ENCODE measurements around the gene EPO.

The EPO gene

GRCh38 chr7:100720279-100720670 lies at the start of gene EPO:
TSS of gene EPO (plus strand) at chr7:100720468. CDS start at chr7:100720981, 513 bp downstream.
- peak within 1 kb of the TSS; percentile 74 for H3K4me2 ChIP-seq
- H3K4me3 ChIP-seq = no peak within 1 kb of the TSS
- no peak for TF ChIP-seq Cebpa-rat (IDR thresholded peaks at IDR 0.05)

GRCh38 chr7:100671353-100672327 lies 48.6 kb upstream of the EPO start:
- no peaks in the 10 kb centered on the region for H3K9me3 ChIP-seq
- H3K4me3 ChIP-seq = no peak overlapping the region
- H3K27me3 ChIP-seq = no peaks in the 10 kb centered on the region
- H3K9ac ChIP-seq = no peak overlapping the region
- peaks cover 11% of the 10 kb centered on the region for H3K4me1 ChIP-seq
- peaks cover 21% of the 10 kb centered on the region for H4K20me1 ChIP-seq
- no peak overlapping the region for H3K27ac ChIP-seq
- H3K36me3 ChIP-seq = peaks cover 4% of the 10 kb centered on the region
- no peak for TF ChIP-seq Cebpa-rat (IDR thresholded peaks at IDR 0.05)
- no peak overlapping the region for H3K4me2 ChIP-seq

More at GRCh38 chr7:100720279-100720670, at the start of gene EPO:
- Histone ChIP-seq H3K36me3 (no peaks in the 10 kb centered on the region), H4K20me1 (no peaks in the 10 kb centered on the region), H3K4me1 (peaks cover 13% of the 10 kb centered on the region), H3K27ac (no peak within 1 kb of the TSS), H3K27me3 (peaks cover 43% of the 10 kb centered on the region), H3K9me3 (peaks cover 15% of the 10 kb centered on the region), H3K9ac (no peak within 1 kb of the TSS)

- H3K27ac ChIP-seq = peak within 1 kb of the TSS; percentile 97
- peak within 1 kb of the TSS; percentile 95 for H3K4me3 ChIP-seq
- no peaks in the 10 kb centered on the region for H3K9me3 ChIP-seq
- peaks cover 29% of the 10 kb centered on the region for H3K4me1 ChIP-seq
- H3K36me3 ChIP-seq = peaks cover 21% of the 10 kb centered on the region
- peaks cover 39% of the 10 kb centered on the region for H4K20me1 ChIP-seq
- no peaks in the 10 kb centered on the region for H3K27me3 ChIP-seq
- peak within 1 kb of the TSS; percentile 94 for H3K9ac ChIP-seq
- peak within 1 kb of the TSS; percentile 93 for H3K4me2 ChIP-seq
- no peak for TF ChIP-seq Cebpa-rat (IDR thresholded peaks at IDR 0.05)
Measured at GRCh38 chr7:100673302-100673941, 46.8 kb upstream of the EPO start, which contains the start of gene GNB2. TSS of gene GNB2 (plus strand) at chr7:100673740. CDS start at chr7:100676266, 2,526 bp downstream.

- Histone ChIP-seq H3K9me3 (no peaks in the 10 kb centered on the region), H3K36me3 (peaks cover 27% of the 10 kb centered on the region), H3K9ac (peak overlapping the region; percentile 94), H4K20me1 (peaks cover 45% of the 10 kb centered on the region), H3K4me2 (peak overlapping the region; percentile 93), H3K4me3 (peak overlapping the region; percentile 95), H3K4me1 (peaks cover 32% of the 10 kb centered on the region), H3K27ac (peak overlapping the region; percentile 97), H3K27me3 (no peaks in the 10 kb centered on the region)
- TF ChIP-seq Cebpa-rat (IDR thresholded peaks at IDR 0.05) = no peak
Measured at GRCh38 chr7:100673942-100674410, 46.3 kb upstream of the EPO start.

GRCh38 chr7:100674411-100675104 lies 45.7 kb upstream of the EPO start:
- Histone ChIP-seq H4K20me1 (peaks cover 50% of the 10 kb centered on the region), H3K4me1 (peaks cover 32% of the 10 kb centered on the region), H3K4me2 (peak overlapping the region; percentile 93), H3K9me3 (no peaks in the 10 kb centered on the region), H3K4me3 (peak overlapping the region; percentile 95), H3K27me3 (no peaks in the 10 kb centered on the region), H3K9ac (peak overlapping the region; percentile 94), H3K36me3 (peaks cover 33% of the 10 kb centered on the region), H3K27ac (peak overlapping the region; percentile 97)
- TF ChIP-seq Cebpa-rat (IDR thresholded peaks at IDR 0.05) = no peak

GRCh38 chr7:100675105-100675451 lies 45.2 kb upstream of the EPO start:
- TF ChIP-seq Cebpa-rat (IDR thresholded peaks at IDR 0.05) = no peak
- Histone ChIP-seq H3K27ac (peak overlapping the region; percentile 97), H3K4me2 (peak overlapping the region; percentile 93), H3K9me3 (no peaks in the 10 kb centered on the region), H3K9ac (peak overlapping the region; percentile 94), H3K4me3 (peak overlapping the region; percentile 95), H3K27me3 (no peaks in the 10 kb centered on the region), H4K20me1 (peaks cover 56% of the 10 kb centered on the region), H3K4me1 (peaks cover 32% of the 10 kb centered on the region), H3K36me3 (peaks cover 38% of the 10 kb centered on the region)

- Histone ChIP-seq H3K9ac (peak overlapping the region; percentile 61), H3K27me3 (no peaks in the 10 kb centered on the region), H3K36me3 (peaks cover 45% of the 10 kb centered on the region), H4K20me1 (peaks cover 62% of the 10 kb centered on the region), H3K4me2 (peak overlapping the region; percentile 93), H3K9me3 (no peaks in the 10 kb centered on the region), H3K4me3 (peak overlapping the region; percentile 95), H3K4me1 (peaks cover 32% of the 10 kb centered on the region), H3K27ac (peak overlapping the region; percentile 41; the same call in 1 of the 2 replicates)
- TF ChIP-seq Cebpa-rat (IDR thresholded peaks at IDR 0.05) = no peak
Measured at GRCh38 chr7:100675581-100676350, 44.5 kb upstream of the EPO start.

GRCh38 chr7:100676501-100677306 lies 43.6 kb upstream of the EPO start:
- peak overlapping the region; percentile 41; the same call in 1 of the 2 replicates for H3K27ac ChIP-seq
- H3K4me2 ChIP-seq = peak overlapping the region; percentile 93
- H3K4me3 ChIP-seq = peak overlapping the region; percentile 95
- H3K9ac ChIP-seq = peak overlapping the region; percentile 61
- TF ChIP-seq Cebpa-rat (IDR thresholded peaks at IDR 0.05) = no peak
- H3K36me3 ChIP-seq = peaks cover 54% of the 10 kb centered on the region
- H3K9me3 ChIP-seq = no peaks in the 10 kb centered on the region
- H3K4me1 ChIP-seq = peaks cover 32% of the 10 kb centered on the region
- peaks cover 72% of the 10 kb centered on the region for H4K20me1 ChIP-seq
- H3K27me3 ChIP-seq = no peaks in the 10 kb centered on the region

Measured in BLaER1 (cell line).